Germinal center (tissue), 1 donor: Measurements from ENCODE around the gene COQ5.
"Not testable (repeated sequence)": the region's sequence is repeated elsewhere in the genome, so short reads cannot be mapped to it uniquely, and the experiment has no call there.

Source experiments
- DNase-seq: peaks from one replicate; pipeline ENCODE4 v3.0.0; 2012; ENCODE audit warnings: mixed read lengths, low spot score

The COQ5 gene

GRCh38 chr12:120528861-120529525, at the start of gene COQ5:
TSS of gene COQ5 (minus strand) at chr12:120529158. CDS start at chr12:120529141, 17 bp downstream.
- peak; percentile 79 for DNase-seq

GRCh38 chr12:120574106-120574505, 45.1 kb upstream of the COQ5 start:
- DNase-seq: no peak

- no peak for DNase-seq
These were observed 44.6 kb upstream of the COQ5 start for GRCh38 chr12:120573560-120573959.

GRCh38 chr12:120571299-120571698, 42.3 kb upstream of the COQ5 start:
- no peak for DNase-seq

GRCh38 chr12:120563495-120563894, 34.5 kb upstream of the COQ5 start:
- no peak for DNase-seq

GRCh38 chr12:120562906-120563305, 33.9 kb upstream of the COQ5 start:
- no peak for DNase-seq

- DNase-seq: no peak
These were observed 28.6 kb upstream of the COQ5 start for GRCh38 chr12:120557589-120557988.

GRCh38 chr12:120554678-120555077, 25.7 kb upstream of the COQ5 start:
- DNase-seq: no peak

- DNase-seq: no peak
These were observed 17.1 kb upstream of the COQ5 start for GRCh38 chr12:120546050-120546386.

- no peak for DNase-seq
These were observed 15.7 kb upstream of the COQ5 start for GRCh38 chr12:120544691-120545090.

- DNase-seq: no peak
These were observed 13.2 kb upstream of the COQ5 start for GRCh38 chr12:120542166-120542565.

- no peak for DNase-seq
These were observed 11.5 kb upstream of the COQ5 start for GRCh38 chr12:120540445-120540844.

- no peak for DNase-seq
These were observed 10.3 kb upstream of the COQ5 start for GRCh38 chr12:120539303-120539702.

GRCh38 chr12:120538281-120539156, 9.6 kb upstream of the COQ5 start:
- peak; percentile 22 for DNase-seq

- no peak for DNase-seq
These were observed 8.9 kb upstream of the COQ5 start for GRCh38 chr12:120537856-120538220.

- DNase-seq: peak; percentile 42
These were observed 7.3 kb upstream of the COQ5 start for GRCh38 chr12:120536064-120536791.

- DNase-seq: peak; percentile 76
These were observed 6.0 kb upstream of the COQ5 start for GRCh38 chr12:120534703-120535655.

GRCh38 chr12:120534203-120534702, 5.3 kb upstream of the COQ5 start, which contains the start of gene RNF10:
TSS of gene RNF10 (plus strand) at chr12:120534356. CDS start at chr12:120534812, 456 bp downstream.
- DNase-seq: peak; percentile 90

GRCh38 chr12:120532701-120533238, 3.8 kb upstream of the COQ5 start:
- DNase-seq: no peak

GRCh38 chr12:120530418-120530761, 1.4 kb upstream of the COQ5 start:
- not testable (repeated sequence) for DNase-seq
